ENCODE measurements around the gene IRF2BP1.

IRF2BP1 gene

GRCh38 chr19:45902651-45903625, 17.0 kb upstream of the IRF2BP1 start (continued):
- TF ChIP-seq ZNF518A (tag by site-specific recombination; conservative IDR thresholded peaks at IDR 0.05; ENCODE audit: low read depth): no peak
- TF ChIP-seq ZNF449 (tag by site-specific recombination; IDR thresholded peaks at IDR 0.05): peak; percentile 85; the same call in 1 of the 2 replicates
- TF ChIP-seq ZFHX2 (tag by site-specific recombination; conservative IDR thresholded peaks at IDR 0.05): peak; percentile 96
- peak; percentile 75 for TF ChIP-seq ZNF580 (tag by site-specific recombination; IDR thresholded peaks at IDR 0.05)
- peak; percentile 30; the same call in 1 of the 2 replicates for TF ChIP-seq OVOL3 (tag by site-specific recombination; IDR thresholded peaks at IDR 0.05)
- TF ChIP-seq ZFP3 (tag by site-specific recombination; IDR thresholded peaks at IDR 0.05; ENCODE audit: low read depth): no peak
- no peak for TF ChIP-seq GLI2 (tag by site-specific recombination; IDR thresholded peaks at IDR 0.05; ENCODE audit: borderline replicate concordance, low read depth)
- TF ChIP-seq ZNF658 (tag by site-specific recombination; IDR thresholded peaks at IDR 0.05): no peak
- no peak for TF ChIP-seq ZBTB8A (tag by site-specific recombination; IDR thresholded peaks at IDR 0.05)
- TF ChIP-seq ZNF629 (tag by site-specific recombination; IDR thresholded peaks at IDR 0.05): 0 out of 2 replicates have a peak, but pooled peaks have one; percentile 10
- TF ChIP-seq ZNF398 (tag by site-specific recombination; IDR thresholded peaks at IDR 0.05): peak; percentile 65
- no peak for TF ChIP-seq ZNF513 (tag by site-specific recombination; IDR thresholded peaks at IDR 0.05)
- TF ChIP-seq ZNF416 (tag by site-specific recombination; IDR thresholded peaks at IDR 0.05): no peak
- peak; percentile 61; the same call in 1 of the 2 replicates for TF ChIP-seq ZNF76 (tag by site-specific recombination; IDR thresholded peaks at IDR 0.05; ENCODE audit: borderline replicate concordance, low read depth)
- TF ChIP-seq ZSCAN4 (tag by site-specific recombination; IDR thresholded peaks at IDR 0.05): no peak
- no peak; the same call in 1 of the 2 replicates for TF ChIP-seq ZNF2 (tag by site-specific recombination; IDR thresholded peaks at IDR 0.05)
- no peak for TF ChIP-seq TRIM28 (IDR thresholded peaks at IDR 0.05; ENCODE audit: borderline replicate concordance, low read length)
- peak; percentile 31 for TF ChIP-seq SP7 (tag by site-specific recombination; IDR thresholded peaks at IDR 0.05)
- TF ChIP-seq ZBTB20 (tag by site-specific recombination; IDR thresholded peaks at IDR 0.05): peak; percentile 38; the same call in 1 of the 2 replicates
- no peak for TF ChIP-seq ZNF426 (tag by site-specific recombination; IDR thresholded peaks at IDR 0.05)
- 0 out of 2 replicates have a peak, but pooled peaks have one; percentile 37 for TF ChIP-seq ZNF391 (tag by site-specific recombination; IDR thresholded peaks at IDR 0.05; ENCODE audit: borderline replicate concordance, low read depth)
- TF ChIP-seq GLI4 (tag by site-specific recombination; IDR thresholded peaks at IDR 0.05): no peak
- no peak for TF ChIP-seq ZNF221 (tag by site-specific recombination; IDR thresholded peaks at IDR 0.05; ENCODE audit: borderline replicate concordance)
- TF ChIP-seq ZNF214 (tag by site-specific recombination; IDR thresholded peaks at IDR 0.05; ENCODE audit: borderline replicate concordance): no peak
- TF ChIP-seq ZIC2 (tag by site-specific recombination; IDR thresholded peaks at IDR 0.05): peak; percentile 61
- TF ChIP-seq ZNF394 (tag by site-specific recombination; IDR thresholded peaks at IDR 0.05; ENCODE audit: borderline replicate concordance): no peak
- no peak for TF ChIP-seq HOXC10 (CRISPR knock-in tag; IDR thresholded peaks at IDR 0.05)

Data from HEK293 (cell line).